ENCODE data around the gene CALCOCO1. TPM values are rescaled to one million over a fixed set of nuclear protein-coding genes. Genes with fewer than 3 reads are reported as not detected.

Gene CALCOCO1
- total RNA-seq, 2 donors from 2014 or later = 272 to 336 TPM

GRCh38 chr12:53714004-53714403 lies 13.2 kb downstream of the CALCOCO1 start:
- no peak overlapping the region for H3K4me3 ChIP-seq
- no peak for ATAC-seq (ENCODE audit: insufficient number of reproducible peaks, low FRiP score, low read depth)
- H3K4me1 ChIP-seq (ENCODE audit: control insufficient read depth in 1 of 2, low read depth in 2 of 2) = no peaks in the 10 kb centered on the region
- no peaks in the 10 kb centered on the region for H3K27me3 ChIP-seq (replicated peaks; ENCODE audit: insufficient read depth)
- no peak for TF ChIP-seq CTCF (IDR thresholded peaks at IDR 0.05)
- DNase-seq (ENCODE audit: low spot score) = no peak
- H3K9me3 ChIP-seq = no peaks in the 10 kb centered on the region
- H3K27ac ChIP-seq = no peak overlapping the region
- peaks cover 39% of the 10 kb centered on the region for H3K36me3 ChIP-seq

- Histone ChIP-seq H3K4me1 (ENCODE audit: control insufficient read depth in 1 of 2, low read depth in 2 of 2) (no peaks in the 10 kb centered on the region), H3K36me3 (peaks cover 39% of the 10 kb centered on the region), H3K9me3 (no peaks in the 10 kb centered on the region), H3K27me3 (replicated peaks; ENCODE audit: insufficient read depth) (no peaks in the 10 kb centered on the region), H3K4me3 (no peak overlapping the region), H3K27ac (no peak overlapping the region)
- ATAC-seq (ENCODE audit: insufficient number of reproducible peaks, low FRiP score, low read depth) (no peak), DNase-seq (ENCODE audit: low spot score) (no peak)
- TF ChIP-seq CTCF (IDR thresholded peaks at IDR 0.05) = no peak
These were observed 13.7 kb downstream of the CALCOCO1 start for GRCh38 chr12:53713516-53713915.

DNA sequence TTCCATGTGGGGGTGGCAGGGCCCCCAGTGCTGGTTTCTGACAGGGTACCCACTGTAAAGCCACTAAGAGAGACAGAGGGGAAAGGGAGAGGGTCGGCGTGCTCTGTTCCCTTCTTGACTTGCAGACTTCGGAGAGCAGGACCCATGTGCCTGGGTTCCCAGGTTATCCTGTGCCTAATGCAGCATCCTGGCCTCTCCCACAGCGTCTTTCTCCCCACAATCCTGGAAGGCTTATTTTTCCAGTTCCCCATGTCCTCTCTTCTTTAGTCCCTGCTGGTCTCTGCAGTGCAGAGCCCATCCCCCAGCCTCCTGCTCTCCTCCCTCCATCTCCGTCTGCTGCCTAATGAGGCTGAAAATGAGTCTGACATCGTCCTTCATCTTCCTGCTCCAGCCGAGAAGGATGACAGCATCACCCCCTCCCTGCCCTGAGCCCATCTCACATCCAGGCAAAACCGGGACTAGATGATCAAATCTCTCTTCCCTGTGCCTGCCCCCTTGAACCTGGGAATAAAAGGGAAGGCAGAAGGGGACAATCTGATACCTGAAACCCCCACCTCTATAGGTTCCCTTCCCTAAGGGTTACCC lies 15.1 kb downstream of the CALCOCO1 start:
- TF ChIP-seq CTCF (IDR thresholded peaks at IDR 0.05) = no peak
- Histone ChIP-seq H3K27ac (no peak overlapping the region), H3K27me3 (replicated peaks; ENCODE audit: insufficient read depth) (no peaks in the 10 kb centered on the region), H3K4me1 (ENCODE audit: control insufficient read depth in 1 of 2, low read depth in 2 of 2) (no peaks in the 10 kb centered on the region), H3K9me3 (no peaks in the 10 kb centered on the region), H3K36me3 (peaks cover 39% of the 10 kb centered on the region), H3K4me3 (no peak overlapping the region)
- no peak for ATAC-seq (ENCODE audit: insufficient number of reproducible peaks, low FRiP score, low read depth)
- no peak for DNase-seq (ENCODE audit: low spot score)

DNA sequence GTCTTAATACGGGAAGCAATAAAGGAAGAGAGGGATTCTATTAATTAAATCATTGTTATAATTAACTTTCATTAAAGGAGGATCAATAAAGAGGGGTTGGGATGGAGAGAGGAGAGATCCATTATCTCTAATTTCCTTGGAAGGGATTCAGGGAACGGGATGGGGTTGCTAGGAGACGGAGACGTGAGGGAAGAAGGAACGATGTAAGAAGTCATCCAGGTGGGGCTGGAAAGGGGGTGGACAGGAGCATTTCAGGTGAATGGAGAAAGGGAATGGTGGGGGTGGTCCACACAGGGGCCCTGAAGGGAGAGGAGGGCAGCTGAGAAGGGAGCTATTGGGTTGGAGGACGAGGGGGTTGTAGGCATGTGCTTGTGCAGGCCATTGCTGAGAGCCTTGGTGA lies 17.2 kb downstream of the CALCOCO1 start:
- Histone ChIP-seq H3K4me1 (ENCODE audit: control insufficient read depth in 1 of 2, low read depth in 2 of 2) (no peaks in the 10 kb centered on the region), H3K36me3 (peaks cover 26% of the 10 kb centered on the region), H3K9me3 (no peaks in the 10 kb centered on the region), H3K27ac (no peak overlapping the region), H3K27me3 (replicated peaks; ENCODE audit: insufficient read depth) (no peaks in the 10 kb centered on the region), H3K4me3 (no peak overlapping the region)
- no peak for DNase-seq (ENCODE audit: low spot score)
- ATAC-seq (ENCODE audit: insufficient number of reproducible peaks, low FRiP score, low read depth) = no peak
- no peak for TF ChIP-seq CTCF (IDR thresholded peaks at IDR 0.05)

DNA sequence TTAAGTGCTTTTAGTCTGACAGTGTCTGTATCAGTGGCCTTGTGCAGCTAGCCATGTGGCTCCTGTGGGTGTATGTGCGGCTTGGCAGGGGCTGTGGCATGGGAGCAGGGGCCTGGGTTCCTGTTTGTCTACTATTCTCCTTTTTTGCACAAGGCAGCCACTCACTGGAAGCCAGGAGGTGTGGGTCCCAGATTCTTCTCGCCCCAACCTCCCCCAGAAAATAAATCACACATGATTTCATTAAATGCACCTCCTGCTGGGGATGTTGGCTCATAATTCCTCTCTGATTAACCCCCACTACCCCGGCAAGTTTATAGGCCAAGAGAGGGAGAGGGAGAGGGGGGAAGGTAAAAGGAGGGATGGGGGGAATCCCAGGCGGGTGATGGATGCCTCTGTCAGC lies 17.6 kb downstream of the CALCOCO1 start:
- DNase-seq (ENCODE audit: low spot score) (no peak), ATAC-seq (ENCODE audit: insufficient number of reproducible peaks, low FRiP score, low read depth) (no peak)

More for the DNA sequence above, 17.6 kb downstream of the CALCOCO1 start:
- Histone ChIP-seq H3K9me3 (no peaks in the 10 kb centered on the region), H3K27me3 (replicated peaks; ENCODE audit: insufficient read depth) (no peaks in the 10 kb centered on the region), H3K4me3 (no peak overlapping the region), H3K4me1 (ENCODE audit: control insufficient read depth in 1 of 2, low read depth in 2 of 2) (no peaks in the 10 kb centered on the region), H3K27ac (no peak overlapping the region), H3K36me3 (peaks cover 22% of the 10 kb centered on the region)
- no peak for TF ChIP-seq CTCF (IDR thresholded peaks at IDR 0.05)

Measured in thoracic aorta (tissue), 2 donors.